ENCODE results near the gene GPR37L1.

- no peak for TF ChIP-seq CTCF (IDR thresholded peaks at IDR 0.05; ENCODE audit: low read depth, low read length)
- TF ChIP-seq POLR2A (IDR thresholded peaks at IDR 0.05; ENCODE audit: extremely low read depth, insufficient read length), result no peak
- no peak for TF ChIP-seq MAX (IDR thresholded peaks at IDR 0.05; ENCODE audit: low read depth, low read length)
These were observed 38.7 kb downstream of the GPR37L1 start for GRCh38 chr1:202161151-202162046.

Measured in NB4 (cell line).